Measurements from ENCODE around the gene TPTE. TPM values are rescaled to one million over a fixed set of nuclear protein-coding genes. Genes with fewer than 3 reads are reported as not detected.
"Not testable (repeated sequence)": the region's sequence is repeated elsewhere in the genome, so short reads cannot be mapped to it uniquely, and the experiment has no call there.

The TPTE gene
- total RNA-seq, 1 experiment from 2014 or later = not detected

DNA sequence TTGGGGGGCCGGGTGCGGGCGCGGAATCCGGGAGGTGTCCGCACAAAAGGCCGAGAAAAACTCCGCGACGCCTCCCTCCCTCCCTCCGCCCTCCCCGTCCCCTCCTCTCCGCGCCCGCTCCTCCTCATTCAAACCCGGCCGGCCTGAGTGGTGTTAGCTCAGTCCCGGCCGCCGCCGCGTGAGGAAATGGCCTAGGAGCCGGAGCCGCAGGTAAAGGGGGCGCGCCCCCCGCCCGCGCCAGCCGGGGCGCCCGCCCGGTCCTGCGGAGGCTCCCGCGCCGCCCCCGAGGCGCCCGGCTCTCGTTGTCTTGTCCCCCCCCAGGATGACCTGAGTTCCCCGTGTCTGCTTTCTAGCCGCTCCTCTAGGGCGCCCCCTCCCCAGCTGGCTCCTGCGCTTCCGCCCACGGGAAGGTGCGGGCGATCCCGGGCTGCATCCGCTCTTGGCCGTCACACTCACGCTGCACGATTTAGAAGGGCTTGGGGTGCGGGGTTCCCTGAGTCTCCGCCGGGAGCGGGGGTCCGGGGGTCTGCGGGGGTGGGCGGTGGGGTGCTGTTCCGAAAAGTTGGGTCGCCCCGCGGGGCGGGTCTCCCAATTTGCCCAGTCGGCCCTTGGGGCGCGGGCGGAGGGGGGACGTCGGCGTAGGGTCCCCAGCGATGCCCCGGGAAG is 585 bp downstream of the TPTE start:
- H3K4me1 ChIP-seq (ENCODE audit: control insufficient read depth in 1 of 2, insufficient read depth in 2 of 2, low read length in 2 of 2); H3K27me3 ChIP-seq (ENCODE audit: insufficient read depth, low read length); BruUV-seq (replicated peaks); POLR2A ChIA-PET; H2AFZ ChIP-seq (ENCODE audit: low read depth, low read length, poor library complexity, severe bottlenecking); H3K9ac ChIP-seq (ENCODE audit: low read length); ATAC-seq; H3K27ac ChIP-seq (ENCODE audit: low read depth, low read length); intact Hi-C loops (cut with micrococcal nuclease); H4K20me1 ChIP-seq (ENCODE audit: insufficient read depth); CTCF ChIA-PET; DNase-seq (ENCODE audit: low read depth, low spot score); H3K36me3 ChIP-seq (ENCODE audit: control insufficient read depth in 1 of 2, insufficient read depth in 2 of 2, low read length in 2 of 2); H3K79me2 ChIP-seq (ENCODE audit: insufficient read depth, low read length); H3K4me3 ChIP-seq (replicated peaks in 1 of 2; ENCODE audit: low read depth in 1 of 2, low read length in 2 of 2); H3K4me2 ChIP-seq (ENCODE audit: low read length); RAD21 ChIA-PET (ENCODE audit: low non-redundant PET in 1 of 2, low total read pairs in 2 of 2, uncharacterized antibody in 2 of 2, unreplicated experiment in 2 of 2); H3K9me2 ChIP-seq (ENCODE audit: insufficient read depth): not testable (repeated sequence)
- H3K9me3 ChIP-seq (ENCODE audit: control insufficient read depth in 1 of 2, insufficient read depth in 1 of 2, low read depth in 1 of 2, low read length in 2 of 2) = peaks cover 6 to 27% of the 10 kb centered on the region in 2 experiments; a peak in 2 of 4 replicates

DNA sequence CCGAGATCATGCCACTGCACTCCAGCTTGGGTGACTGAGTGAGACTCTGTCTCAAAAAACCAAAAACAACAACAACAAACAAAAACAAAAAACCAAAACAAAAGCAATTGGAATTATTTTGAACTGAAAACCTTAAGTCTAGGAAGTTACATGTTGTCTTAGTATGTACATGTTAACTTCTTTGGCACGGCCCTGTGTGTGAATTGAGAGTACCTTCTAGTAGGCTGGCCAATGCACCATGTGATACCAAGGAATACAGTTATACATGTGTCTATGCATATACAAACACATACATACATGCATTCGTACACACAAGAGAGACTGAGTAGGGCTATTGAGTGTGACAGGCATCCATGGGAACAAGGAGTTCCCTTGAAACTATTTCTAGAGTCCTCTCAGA is 18.6 kb downstream of the TPTE start:
- H3K79me2 ChIP-seq (ENCODE audit: insufficient read depth, low read length) = no peaks in the 10 kb centered on the region
- BruUV-seq (replicated peaks) = no TSS peak
- ATAC-seq (no peak), DNase-seq (ENCODE audit: low read depth, low spot score) (no peak)
- no peaks in the 10 kb centered on the region for H3K27me3 ChIP-seq (ENCODE audit: insufficient read depth, low read length)
- H3K27ac ChIP-seq (ENCODE audit: low read depth, low read length) = no peak overlapping the region
- intact Hi-C loops (cut with micrococcal nuclease) = no loop called here
- ChIA-PET CTCF (no interaction called here), RAD21 (ENCODE audit: low non-redundant PET in 1 of 2, low total read pairs in 2 of 2, uncharacterized antibody in 2 of 2, unreplicated experiment in 2 of 2) (no interaction called here), POLR2A (no interaction called here)
- no peak overlapping the region for H3K9ac ChIP-seq (ENCODE audit: low read length)
- no peaks in the 10 kb centered on the region for H3K36me3 ChIP-seq (ENCODE audit: control insufficient read depth in 1 of 2, insufficient read depth in 2 of 2, low read length in 2 of 2)
- H4K20me1 ChIP-seq (ENCODE audit: insufficient read depth) = no peaks in the 10 kb centered on the region
- no peak overlapping the region for H3K4me3 ChIP-seq (replicated peaks in 1 of 2; ENCODE audit: low read depth in 1 of 2, low read length in 2 of 2)
- no peak overlapping the region for H2AFZ ChIP-seq (ENCODE audit: low read depth, low read length, poor library complexity, severe bottlenecking)
- H3K9me2 ChIP-seq (ENCODE audit: insufficient read depth) = no peaks in the 10 kb centered on the region
- H3K4me2 ChIP-seq (ENCODE audit: low read length) = no peak overlapping the region
- no peaks in the 10 kb centered on the region for H3K4me1 ChIP-seq (ENCODE audit: control insufficient read depth in 1 of 2, insufficient read depth in 2 of 2, low read length in 2 of 2)
- TF ChIP-seq JUND (IDR thresholded peaks at IDR 0.05) = no peak
- TF ChIP-seq ZBTB33 (IDR thresholded peaks at IDR 0.05; ENCODE audit: extremely low read depth, insufficient replicate concordance, low read length) = no peak
- TF ChIP-seq EZH2phosphoT487 (IDR thresholded peaks at IDR 0.05; ENCODE audit: borderline replicate concordance) = no peak
- TF ChIP-seq, protein P1, sequence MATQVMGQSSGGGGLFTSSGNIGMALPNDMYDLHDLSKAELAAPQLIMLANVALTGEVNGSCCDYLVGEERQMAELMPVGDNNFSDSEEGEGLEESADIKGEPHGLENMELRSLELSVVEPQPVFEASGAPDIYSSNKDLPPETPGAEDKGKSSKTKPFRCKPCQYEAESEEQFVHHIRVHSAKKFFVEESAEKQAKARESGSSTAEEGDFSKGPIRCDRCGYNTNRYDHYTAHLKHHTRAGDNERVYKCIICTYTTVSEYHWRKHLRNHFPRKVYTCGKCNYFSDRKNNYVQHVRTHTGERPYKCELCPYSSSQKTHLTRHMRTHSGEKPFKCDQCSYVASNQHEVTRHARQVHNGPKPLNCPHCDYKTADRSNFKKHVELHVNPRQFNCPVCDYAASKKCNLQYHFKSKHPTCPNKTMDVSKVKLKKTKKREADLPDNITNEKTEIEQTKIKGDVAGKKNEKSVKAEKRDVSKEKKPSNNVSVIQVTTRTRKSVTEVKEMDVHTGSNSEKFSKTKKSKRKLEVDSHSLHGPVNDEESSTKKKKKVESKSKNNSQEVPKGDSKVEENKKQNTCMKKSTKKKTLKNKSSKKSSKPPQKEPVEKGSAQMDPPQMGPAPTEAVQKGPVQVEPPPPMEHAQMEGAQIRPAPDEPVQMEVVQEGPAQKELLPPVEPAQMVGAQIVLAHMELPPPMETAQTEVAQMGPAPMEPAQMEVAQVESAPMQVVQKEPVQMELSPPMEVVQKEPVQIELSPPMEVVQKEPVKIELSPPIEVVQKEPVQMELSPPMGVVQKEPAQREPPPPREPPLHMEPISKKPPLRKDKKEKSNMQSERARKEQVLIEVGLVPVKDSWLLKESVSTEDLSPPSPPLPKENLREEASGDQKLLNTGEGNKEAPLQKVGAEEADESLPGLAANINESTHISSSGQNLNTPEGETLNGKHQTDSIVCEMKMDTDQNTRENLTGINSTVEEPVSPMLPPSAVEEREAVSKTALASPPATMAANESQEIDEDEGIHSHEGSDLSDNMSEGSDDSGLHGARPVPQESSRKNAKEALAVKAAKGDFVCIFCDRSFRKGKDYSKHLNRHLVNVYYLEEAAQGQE (IDR thresholded peaks at IDR 0.05; ENCODE audit: low read depth) = no peak
- TF ChIP-seq SRF (IDR thresholded peaks at IDR 0.05; ENCODE audit: low read depth) = no peak
- TF ChIP-seq EGR1 (IDR thresholded peaks at IDR 0.05; ENCODE audit: low read depth) = no peak
- TF ChIP-seq YY1 (IDR thresholded peaks at IDR 0.05; ENCODE audit: extremely low read depth, insufficient replicate concordance, low read depth, low read length) = no peak
- no peak for TF ChIP-seq ZNF274 (IDR thresholded peaks at IDR 0.05; ENCODE audit: low read depth, low read length)
- no peak for TF ChIP-seq SIN3A (IDR thresholded peaks at IDR 0.05; ENCODE audit: low read depth)
- peaks cover 26 to 43% of the 10 kb centered on the region in 2 experiments; a peak in 3 of 4 replicates for H3K9me3 ChIP-seq (ENCODE audit: control insufficient read depth in 1 of 2, insufficient read depth in 1 of 2, low read depth in 1 of 2, low read length in 2 of 2)
